GM18502 (cell line): ENCODE data around the gene GRID1.

ENCODE experiments used
- ATAC-seq: cut with Tn5 transposase; IDR thresholded peaks from one replicate; pipeline ENCODE4 v1.9.1; 2021; ENCODE audit warnings: mild to moderate bottlenecking; ENCODE audit not compliant: unreplicated experiment, poor library complexity

Gene GRID1

DNA sequence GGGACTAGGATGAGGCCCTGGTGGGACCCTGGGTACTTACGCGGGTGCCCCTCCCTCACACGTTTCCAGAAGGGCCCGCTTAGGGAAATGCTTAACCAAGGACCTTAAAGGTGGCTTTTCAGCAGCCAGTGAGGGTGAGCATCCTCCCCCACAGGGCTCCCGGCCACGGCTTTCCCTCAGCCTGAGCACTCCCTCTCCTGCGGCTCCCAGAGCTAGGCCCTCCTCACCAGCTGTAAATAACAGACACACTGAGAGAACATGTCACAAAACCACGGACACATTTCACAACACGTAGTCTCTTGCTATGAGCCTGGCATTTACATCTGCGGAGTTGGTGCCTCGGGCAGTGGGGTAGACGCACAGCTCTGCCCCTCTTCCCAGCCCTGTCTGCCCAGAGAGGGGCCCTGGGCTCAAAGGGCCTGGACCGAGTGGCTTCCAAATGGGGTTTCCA, 25.2 kb downstream of the GRID1 start:
- ATAC-seq: no peak

DNA sequence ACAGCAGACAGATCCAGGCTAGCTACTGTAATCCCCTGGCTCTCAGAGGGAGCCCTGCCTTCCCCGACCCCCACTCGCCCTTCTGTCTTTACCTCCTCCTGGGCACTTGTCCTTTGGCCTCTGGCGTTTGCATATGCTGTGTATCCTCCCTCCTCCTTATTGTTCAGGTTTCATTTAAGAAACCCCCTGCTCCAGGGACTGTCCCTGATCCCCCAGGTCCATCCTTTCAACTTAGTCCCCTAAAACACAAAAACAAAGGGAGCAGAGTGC, 25.7 kb downstream of the GRID1 start:
- ATAC-seq: no peak

DNA sequence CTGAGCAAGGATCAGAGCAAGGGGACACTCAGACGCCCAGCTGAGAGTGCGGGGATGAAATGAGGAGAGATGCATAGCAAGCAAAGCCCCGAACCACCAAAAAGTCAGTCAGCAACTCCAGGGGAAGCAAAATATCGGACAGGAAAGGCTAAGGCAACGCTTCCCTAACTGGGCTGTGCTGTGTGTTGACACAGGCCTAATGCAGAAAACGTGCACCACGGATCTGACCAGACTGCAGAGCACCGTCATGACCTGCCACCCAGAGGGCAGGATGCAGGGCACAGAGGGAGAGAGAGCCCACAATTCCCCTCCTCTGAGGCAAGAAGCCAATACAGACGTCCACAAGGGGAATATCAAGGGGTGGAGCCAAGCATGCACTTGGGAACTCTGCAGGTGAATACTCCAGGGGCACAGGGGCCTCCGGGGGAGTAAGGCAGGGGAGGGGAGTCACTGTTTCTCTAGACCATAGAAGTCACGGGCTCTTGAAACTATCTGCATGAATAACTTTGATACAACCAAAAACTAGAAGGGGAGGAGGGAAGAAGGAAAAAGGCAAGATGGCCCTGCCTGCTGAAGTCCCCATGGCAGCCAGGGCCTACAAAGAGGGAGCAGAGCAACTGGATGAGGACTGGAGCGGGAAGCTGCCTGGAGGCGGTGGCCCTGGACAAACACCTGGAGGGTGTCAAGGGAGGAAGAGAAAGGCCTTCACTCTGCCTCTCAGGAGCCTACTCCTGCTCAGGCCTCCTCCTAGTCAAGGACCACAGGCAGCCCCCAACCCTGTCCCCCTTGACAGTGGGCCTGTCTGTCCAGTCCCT, 26.2 kb downstream of the GRID1 start:
- ATAC-seq: no peak

GRCh38 chr10:86339226-86339865, 27.2 kb downstream of the GRID1 start:
- ATAC-seq: no peak

- ATAC-seq: no peak
Measured at GRCh38 chr10:86337121-86337601, 29.4 kb downstream of the GRID1 start.

DNA sequence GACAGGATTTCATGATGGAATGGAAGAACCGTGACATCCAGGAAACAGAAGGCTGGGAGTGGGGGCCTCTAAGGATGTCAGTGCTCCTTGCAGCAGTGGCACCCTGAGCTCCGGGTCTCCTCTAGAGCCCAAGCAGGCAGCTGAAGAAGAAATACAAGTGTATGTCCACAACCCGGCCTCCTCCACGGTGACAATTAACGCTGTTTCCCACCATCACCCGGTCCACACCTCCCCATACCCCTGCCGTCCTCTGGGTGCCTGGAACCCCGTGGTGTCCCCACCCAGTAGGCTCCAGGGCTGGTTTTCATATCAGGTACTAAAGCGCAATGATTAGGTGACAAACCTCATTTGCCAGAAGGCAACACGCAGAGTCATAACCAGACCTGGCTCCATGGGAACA, 30.3 kb downstream of the GRID1 start:
- ATAC-seq: no peak

GRCh38 chr10:86335831-86336230, 30.8 kb downstream of the GRID1 start:
- ATAC-seq: no peak

DNA sequence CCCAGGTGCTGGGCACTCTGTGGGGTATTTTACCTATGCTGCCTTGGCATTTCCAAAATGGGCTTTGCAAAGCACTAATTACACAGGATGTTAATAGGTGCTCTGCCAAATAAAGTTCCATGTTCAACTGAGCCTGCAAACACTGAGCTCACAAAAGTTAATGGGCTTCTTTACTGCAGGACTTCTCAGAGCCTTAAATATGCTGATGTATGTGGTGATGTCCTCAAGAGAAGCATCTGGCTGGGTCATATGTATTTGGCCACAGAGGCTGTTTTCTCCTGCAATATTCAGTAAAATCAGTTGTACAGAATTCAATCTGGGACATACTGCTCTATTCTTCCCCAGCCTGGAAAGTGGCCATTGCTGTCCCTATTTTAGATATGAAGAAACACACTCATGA, 31.3 kb downstream of the GRID1 start:
- ATAC-seq: no peak

DNA sequence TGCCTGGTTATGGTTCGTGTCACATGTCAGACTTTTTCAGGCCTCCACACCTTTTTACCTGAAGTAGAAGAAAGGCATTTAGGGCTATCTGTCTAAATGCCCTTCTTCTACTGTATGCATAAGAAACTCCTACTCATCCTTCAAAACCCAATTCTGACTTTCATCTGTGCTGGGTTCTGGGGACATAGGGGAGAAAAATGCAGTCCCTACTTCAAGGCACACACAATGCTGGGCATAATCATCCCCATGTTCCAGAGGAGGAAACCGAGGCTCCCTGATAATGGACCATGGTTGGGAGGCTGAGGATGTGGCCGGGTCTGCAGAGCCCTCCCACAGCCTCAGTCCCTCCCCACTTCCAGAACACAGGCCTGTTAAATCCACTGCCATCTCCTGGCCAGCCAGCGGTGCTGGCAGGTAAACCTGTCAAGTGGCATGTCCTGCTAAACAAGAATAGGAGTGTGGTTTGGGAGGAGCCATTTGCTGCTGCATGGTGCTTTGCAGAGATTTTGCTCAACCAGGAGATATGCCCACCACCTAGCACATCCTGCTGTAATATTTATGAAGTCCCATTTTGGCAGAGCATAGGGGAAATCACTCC, 32.0 kb downstream of the GRID1 start:
- no peak for ATAC-seq

DNA sequence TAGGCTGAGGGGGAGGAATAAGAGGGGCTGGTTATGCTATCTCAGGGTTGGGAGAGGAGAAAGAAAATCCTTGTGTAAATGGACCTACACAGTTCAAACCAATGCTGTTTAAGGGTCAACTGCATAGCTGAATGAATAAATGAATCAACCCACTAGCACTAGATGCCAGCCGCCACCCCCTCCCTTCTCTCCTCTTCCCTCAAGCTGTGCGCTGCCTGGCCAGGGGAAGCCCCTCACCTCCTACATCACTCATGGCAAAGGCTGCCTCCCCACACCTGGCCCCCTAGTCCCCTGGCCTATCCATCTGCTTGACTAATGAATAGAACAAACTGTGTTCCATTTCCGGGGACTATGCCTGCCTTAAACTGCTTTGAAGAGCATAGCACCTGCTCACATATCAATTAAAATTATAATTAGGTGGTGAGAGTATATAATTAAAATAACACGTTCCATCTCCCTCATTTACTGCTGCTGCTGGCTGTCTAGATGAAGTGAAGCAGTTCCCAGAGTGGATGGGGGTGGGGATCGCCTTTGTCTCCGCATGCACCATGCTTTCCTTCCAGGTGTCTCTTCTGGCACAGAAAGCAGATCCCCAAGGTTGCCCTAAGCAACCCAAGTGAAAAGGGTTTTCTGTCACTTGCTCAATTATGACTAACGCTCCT, 32.6 kb downstream of the GRID1 start:
- ATAC-seq: no peak

- no peak for ATAC-seq
Measured at GRCh38 chr10:86331861-86332260, 34.7 kb downstream of the GRID1 start.

DNA sequence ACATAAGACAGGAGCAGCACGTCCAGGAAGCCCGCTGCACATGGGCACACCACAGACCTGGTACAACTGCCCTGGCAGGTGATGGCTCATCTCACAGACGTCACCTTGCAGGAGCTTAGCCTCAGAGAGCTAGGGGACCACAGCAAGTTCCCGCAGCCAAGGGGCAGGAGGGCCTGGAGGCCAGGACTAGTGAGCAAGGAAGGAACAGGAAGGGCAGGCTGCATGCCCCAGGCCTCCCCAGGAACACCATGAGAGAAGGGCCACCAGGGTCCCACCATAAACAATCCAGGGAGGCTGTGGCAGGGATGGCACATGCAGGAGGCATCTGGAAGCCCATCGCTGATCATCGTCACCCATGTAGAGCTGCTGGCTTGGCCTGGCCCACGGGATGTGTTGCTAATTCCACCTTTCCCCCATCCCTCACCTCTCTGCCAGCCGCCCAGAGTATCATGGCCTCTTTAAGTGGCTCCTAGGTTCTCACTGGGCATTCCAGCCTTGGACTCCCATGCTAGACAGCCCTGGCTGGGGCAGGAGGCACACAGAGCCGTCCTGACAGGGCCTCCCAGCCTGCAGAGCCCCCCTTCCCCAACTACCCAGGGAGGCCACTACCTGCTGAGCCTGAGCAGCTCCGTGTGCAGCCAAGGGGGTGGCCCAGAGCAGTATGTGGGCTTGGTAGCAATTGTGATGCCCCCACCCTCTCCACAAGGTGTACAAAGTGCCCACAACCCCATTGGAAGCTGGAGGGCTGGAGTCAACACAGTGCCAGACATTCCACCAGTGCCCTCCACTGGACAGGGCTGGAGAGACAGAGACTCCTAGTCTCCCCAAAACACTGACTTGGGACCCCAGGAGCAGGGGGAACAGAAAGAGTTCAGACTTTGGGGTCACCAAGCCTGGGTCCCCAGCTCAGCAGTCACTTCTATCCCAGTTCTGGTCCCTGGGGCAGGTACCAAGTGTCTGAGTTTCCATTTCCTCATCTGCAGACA, 35.5 kb downstream of the GRID1 start:
- no peak for ATAC-seq

- no peak for ATAC-seq
Measured at GRCh38 chr10:86329896-86330680, 36.5 kb downstream of the GRID1 start.

GRCh38 chr10:86329093-86329710, 37.4 kb downstream of the GRID1 start:
- no peak for ATAC-seq

DNA sequence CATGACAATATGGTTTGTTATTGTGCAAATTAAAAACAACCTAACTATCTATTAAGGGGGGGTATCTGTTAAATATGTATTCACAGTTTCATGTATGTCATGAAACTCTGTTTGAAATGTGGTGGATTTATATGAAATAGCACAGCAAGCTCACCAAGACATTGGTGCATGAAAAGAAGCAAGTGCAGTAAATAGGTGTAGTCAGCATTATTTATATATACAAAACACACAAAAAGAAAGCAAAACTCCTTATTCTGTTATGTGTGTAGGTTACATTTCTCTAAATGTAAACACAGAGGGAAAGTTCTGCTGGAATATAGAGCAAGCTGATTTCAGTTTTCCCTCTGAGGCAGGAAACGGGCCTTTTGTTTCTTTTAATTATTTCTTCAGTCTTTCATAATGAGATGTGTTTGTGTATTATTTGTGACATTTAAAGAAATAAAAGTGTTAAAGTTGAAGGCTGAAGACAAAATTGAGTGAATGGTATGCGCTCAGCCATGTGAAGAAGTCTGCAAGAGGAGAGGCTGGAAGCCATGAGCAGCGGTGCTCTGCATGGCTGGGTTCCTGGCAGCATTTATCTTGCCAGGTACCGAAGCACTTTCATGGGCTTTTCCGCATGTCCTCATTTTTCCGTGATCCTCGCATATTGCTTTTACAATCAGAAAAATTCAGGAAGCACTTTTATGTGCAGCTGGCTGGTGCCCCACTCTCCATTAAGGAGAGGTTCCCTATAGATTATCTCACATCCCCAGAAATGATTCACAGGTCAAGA, 38.5 kb downstream of the GRID1 start:
- no peak for ATAC-seq

DNA sequence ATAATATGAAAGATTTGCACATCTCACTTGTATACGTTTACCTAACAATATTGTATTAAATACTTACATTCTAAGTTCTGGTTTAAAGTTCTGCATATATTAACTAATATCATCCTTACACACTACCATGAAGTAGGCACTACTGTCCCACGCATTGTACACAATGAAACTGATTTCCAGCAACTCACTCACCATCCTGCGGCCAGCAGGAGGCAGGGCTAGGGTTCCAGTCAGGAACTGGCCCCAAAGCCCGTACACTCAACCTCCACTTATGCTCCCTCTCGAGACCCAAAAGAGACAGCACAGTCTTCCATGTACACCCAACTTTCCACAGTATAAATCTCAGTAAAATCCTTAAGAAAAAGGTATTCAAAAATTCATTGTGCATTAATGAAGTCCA, 41.4 kb downstream of the GRID1 start:
- ATAC-seq: no peak

DNA sequence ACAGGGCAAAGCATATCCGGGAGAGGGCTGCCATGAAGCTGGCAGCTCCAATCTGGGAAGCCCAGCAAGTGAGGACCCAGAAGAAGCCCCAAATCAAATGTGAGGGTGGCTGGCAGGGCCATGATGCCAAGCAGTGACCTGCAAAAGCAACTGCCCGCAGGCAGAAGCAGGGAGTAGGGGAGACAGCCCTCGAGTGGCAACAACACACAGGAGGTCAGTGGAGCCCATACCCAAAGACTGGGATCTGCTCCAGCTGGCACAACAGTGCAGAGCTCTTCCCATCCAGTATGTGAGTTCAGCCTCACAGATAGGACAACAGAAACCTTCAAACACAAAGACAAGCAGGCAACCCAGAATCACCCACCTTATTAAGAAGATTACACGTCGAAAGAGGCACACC, 45.0 kb downstream of the GRID1 start:
- no peak for ATAC-seq

DNA sequence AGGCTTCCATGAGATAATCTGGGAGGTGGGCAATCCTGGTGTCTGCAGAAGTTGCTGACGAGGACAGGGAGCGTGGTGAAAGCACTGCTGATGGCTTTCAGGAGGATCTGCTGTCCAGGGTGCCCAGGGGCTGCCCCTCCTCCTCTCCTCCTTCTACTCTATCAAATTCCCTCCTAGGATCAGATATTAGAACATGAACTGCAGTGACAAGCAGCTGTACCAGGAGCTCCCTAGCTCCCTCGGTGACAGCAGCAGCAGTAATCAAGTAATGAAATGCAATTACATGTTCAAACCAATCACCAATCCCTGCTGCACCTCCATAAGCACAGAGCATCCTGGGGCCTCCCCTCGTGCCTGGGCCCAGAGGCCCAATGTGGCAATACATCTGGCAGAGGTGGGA, 46.9 kb downstream of the GRID1 start:
- no peak for ATAC-seq
